B cell (primary cell): ENCODE data around the gene UTP11. TPM values are rescaled to one million over a fixed set of nuclear protein-coding genes. Genes with fewer than 3 reads are reported as not detected.

Experiments
- ATAC-seq: fragments of 200-7000 bp; cut with Tn5 transposase; one replicate; pipeline ENCODE4 v1.10.0; 2021; ENCODE audit warnings: low read depth, mild to moderate bottlenecking, moderate number of reproducible peaks, moderate library complexity
- CTCF ChIA-PET: fragments of 350-600 bp; sonication (Branson Sonifier 250); formaldehyde crosslinking; loops from one replicate; lab custom pipeline; 2021; ENCODE audit warnings: antibody characterized with exemption, inconsistent platforms; lab: Charles Lee
- POLR2A ChIA-PET: fragments of 350-600 bp; sonication (Branson Sonifier 250); formaldehyde crosslinking; loops from one replicate; lab custom pipeline; 2021; ENCODE audit warnings: antibody characterized with exemption; lab: Charles Lee
- DNase-seq: peaks from one replicate; pipeline ENCODE4 v3.0.0; 2013
- H2AFZ ChIP-seq: 2 replicates; pipeline ENCODE4 v1.6.1; 2012; ENCODE audit warnings: mild to moderate bottlenecking, low read depth, low read length; ENCODE audit not compliant: insufficient read depth, poor library complexity, severe bottlenecking
- H3K27ac ChIP-seq, 2 donors: 1 replicate in 1 of 2; 2 replicates in 1 of 2; pipeline ENCODE4 v1.5.1; 2012 to 2013; ENCODE audit warnings: low read length in 2 of 2, mild to moderate bottlenecking in 2 of 2, moderate library complexity in 1 of 2
- H3K27me3 ChIP-seq, 4 experiments: fragments of 200-600 bp in 1 of 4; sonication (generic) in 1 of 4; replicated peaks in 1 of 4; 1 replicate in 2 of 4; 2 replicates in 2 of 4; pipeline versions ENCODE4 v1.6.1 to v1.7.0; 2013 to 2016; ENCODE audit warnings: low read length in 3 of 4, mild to moderate bottlenecking in 2 of 4, mixed read lengths in 1 of 4, moderate library complexity in 1 of 4; ENCODE audit not compliant: insufficient read depth in 4 of 4, control insufficient read depth in 3 of 4; ENCODE audit errors: control extremely low read depth in 1 of 4
- H3K36me3 ChIP-seq, 2 experiments: replicated peaks in 1 of 2; 1 replicate in 1 of 2; 2 replicates in 1 of 2; pipeline versions ENCODE4 v1.6.1 to v1.7.1; 2013; ENCODE audit warnings: low read length in 1 of 2; ENCODE audit not compliant: insufficient read depth in 2 of 2, control insufficient read depth in 1 of 2; ENCODE audit errors: control extremely low read depth in 1 of 2, extremely low read depth in 1 of 2
- H3K4me1 ChIP-seq, 2 donors: fragments of 200-600 bp in 1 of 2; sonication (generic) in 1 of 2; 1 replicate in 1 of 2; 2 replicates in 1 of 2; pipeline versions ENCODE4 v1.5.1 to v1.6.1; 2013 to 2017; ENCODE audit warnings: low read length in 2 of 2; ENCODE audit not compliant: control insufficient read depth in 2 of 2, insufficient read depth in 2 of 2
- H3K4me2 ChIP-seq: replicated peaks from 2 replicates; pipeline ENCODE3; 2012; ENCODE audit warnings: mild to moderate bottlenecking, low read depth, low read length; ENCODE audit not compliant: poor library complexity, severe bottlenecking
- H3K4me3 ChIP-seq, 5 experiments: fragments of 200-600 bp in 1 of 5; sonication (generic) in 1 of 5; 1 replicate in 3 of 5; 2 replicates in 2 of 5; pipeline versions ENCODE4 v1.5.1 to v1.7.0; 2011 to 2016; ENCODE audit warnings: low read length in 4 of 5, mild to moderate bottlenecking in 4 of 5, low read depth in 2 of 5, control low read depth in 1 of 5, moderate library complexity in 1 of 5; ENCODE audit not compliant: insufficient read depth in 1 of 5; ENCODE audit errors: control extremely low read depth in 1 of 5, extremely low read depth in 1 of 5
- H3K79me2 ChIP-seq: fragments of 200-600 bp; sonication (generic); one replicate; pipeline ENCODE4 v1.6.0; 2016; ENCODE audit warnings: low read length; ENCODE audit not compliant: control insufficient read depth, insufficient read depth
- H3K9ac ChIP-seq: fragments of 200-600 bp; sonication (generic); 2 replicates; pipeline ENCODE4 v1.6.1; 2017; ENCODE audit warnings: mild to moderate bottlenecking, low read length, moderate library complexity
- H3K9me3 ChIP-seq, 3 donors: one replicate each; pipeline versions ENCODE4 v1.6.1 to v1.7.1; 2013; ENCODE audit warnings: low read length in 2 of 3; ENCODE audit not compliant: control insufficient read depth in 2 of 3, insufficient read depth in 1 of 3; ENCODE audit errors: control extremely low read depth in 1 of 3
- H4K20me1 ChIP-seq: 2 replicates; pipeline ENCODE4 v1.6.0; 2012; ENCODE audit warnings: mild to moderate bottlenecking, low read length; ENCODE audit not compliant: insufficient read depth, control insufficient read depth, poor library complexity, severe bottlenecking
- H3K27ac Mint-ChIP-seq: one replicate; pipeline ENCODE4 v1.8.0; 2021; ENCODE audit warnings: mixed read lengths
- H3K27me3 Mint-ChIP-seq: one replicate; pipeline ENCODE4 v1.8.0; 2021; ENCODE audit warnings: mixed read lengths
- H3K4me1 Mint-ChIP-seq: one replicate; pipeline ENCODE4 v1.8.0; 2021; ENCODE audit warnings: mixed read lengths
- H3K4me3 Mint-ChIP-seq: one replicate; pipeline ENCODE4 v1.8.0; 2021; ENCODE audit warnings: mixed read lengths
- H3K9me3 Mint-ChIP-seq: one replicate; pipeline ENCODE4 v1.8.0; 2022; ENCODE audit warnings: mixed read lengths; ENCODE audit not compliant: insufficient read depth
- CTCF ChIP-seq: fragments of 200-600 bp; IDR thresholded peaks from one replicate; pipeline ENCODE4 v1.8.0; 2022; ENCODE audit warnings: antibody characterized with exemption, mild to moderate bottlenecking
- EZH2 ChIP-seq: IDR thresholded peaks from 2 replicates; pipeline ENCODE4 v1.6.1; 2012; ENCODE audit warnings: borderline replicate concordance, low read depth, mild to moderate bottlenecking, moderate library complexity, low read length; ENCODE audit not compliant: insufficient read depth, poor library complexity, severe bottlenecking
- WGBS: methylation state at CpG from one replicate; pipeline ENCODE4 v1.1.5; 2013; ENCODE audit warnings: missing lambda C conversion rate; ENCODE audit not compliant: insufficient coverage; 5-methylcytosine and 5-hydroxymethylcytosine counted together
- intact Hi-C: fragments of 100-400 bp; cut with micrococcal nuclease; formaldehyde crosslinking; loops from one replicate; pipeline ENCODE4 v1.10.0; 2022
- polyA plus RNA-seq: library from polyadenylated mRNA; depleted of rRNA; stranded (reverse); fragments of >200 nt; gene quantifications from 2 replicates; pipeline ENCODE4 v1.2.3, GENCODE V29; 2012
- total RNA-seq, 2 donors: library from RNA; stranded (reverse); fragments of 120-200 nt in 1 of 2; gene quantifications; 1 replicate in 1 of 2; 2 replicates in 1 of 2; pipeline versions ENCODE4 v1.2.3 to v1.2.4, GENCODE V29; 2013 to 2022

The UTP11 gene
- total and polyA plus RNA-seq, 2 donors (not counting 1 experiment from before 2014, with no cell fraction given): 6.0 to 16.8 TPM

GRCh38 chr1:38068220-38068979, 55.9 kb downstream of the UTP11 start:
- Mint-ChIP-seq H3K27me3 (peaks cover 14% of the 10 kb centered on the region), H3K9me3 (no peaks in the 10 kb centered on the region), H3K4me1 (peaks cover 9% of the 10 kb centered on the region), H3K27ac (no peak overlapping the region), H3K4me3 (no peak overlapping the region)
- peaks cover 0 to 14% (median 0%) of the 10 kb centered on the region in 4 experiments for H3K27me3 ChIP-seq
- peaks cover 0 to 6% of the 10 kb centered on the region in 2 donors for H3K4me1 ChIP-seq
- DNase-seq (no peak), ATAC-seq (no peak)
- H4K20me1 ChIP-seq: no peaks in the 10 kb centered on the region
- H2AFZ ChIP-seq: no peak overlapping the region
- H3K79me2 ChIP-seq: no peaks in the 10 kb centered on the region
- H3K27ac ChIP-seq: no peak overlapping the region
- CTCF ChIA-PET: interaction anchor here (0.6 to 1.3 kb wide), 2 partner anchors 25 to 26 kb away, joined by 3 read pairs; no protein-coding TSS in a partner anchor
- H3K9me3 ChIP-seq: no peaks in the 10 kb centered on the region
- no peak overlapping the region for H3K9ac ChIP-seq
- TF ChIP-seq EZH2: no peak
- TF ChIP-seq CTCF: no peak
- POLR2A ChIA-PET: no interaction called here
- H3K4me2 ChIP-seq: no peak overlapping the region
- intact Hi-C loops: no loop called here
- H3K36me3 ChIP-seq: no peaks in the 10 kb centered on the region
- H3K4me3 ChIP-seq: no peak overlapping the region
- WGBS: 70% methylated on average over 5 of the region's 14 CpGs

GRCh38 chr1:38068980-38069340, 56.4 kb downstream of the UTP11 start:
- H3K4me1 ChIP-seq: peaks cover 0 to 6% of the 10 kb centered on the region in 2 donors
- Mint-ChIP-seq H3K27me3 (peaks cover 14% of the 10 kb centered on the region), H3K4me1 (peaks cover 9% of the 10 kb centered on the region), H3K27ac (no peak overlapping the region), H3K9me3 (no peaks in the 10 kb centered on the region), H3K4me3 (no peak overlapping the region)
- H3K79me2 ChIP-seq: no peaks in the 10 kb centered on the region
- no peak for ATAC-seq
- WGBS: 94% methylated on average over 3 of the region's 3 CpGs
- no peak overlapping the region for H3K4me2 ChIP-seq
- H3K9me3 ChIP-seq: no peaks in the 10 kb centered on the region
- no peak overlapping the region for H3K27ac ChIP-seq
- no peaks in the 10 kb centered on the region for H3K36me3 ChIP-seq
- H3K27me3 ChIP-seq: peaks cover 0 to 15% (median 0%) of the 10 kb centered on the region in 4 experiments
- H2AFZ ChIP-seq: no peak overlapping the region
- H3K4me3 ChIP-seq: no peak overlapping the region
- no peak for TF ChIP-seq CTCF
- no peak for TF ChIP-seq EZH2
- no peaks in the 10 kb centered on the region for H4K20me1 ChIP-seq
- no peak overlapping the region for H3K9ac ChIP-seq
- CTCF ChIA-PET: interaction anchor here (1.3 kb wide), 1 partner anchor 27 kb away, joined by 3 read pairs; no protein-coding TSS in a partner anchor
- no peak for DNase-seq
- intact Hi-C loops: no loop called here
- POLR2A ChIA-PET: no interaction called here
